Islet of Langerhans (tissue), 1 donor: ENCODE measurements around the gene MTAP.

Experiments used
- FAIRE-seq: peaks from one replicate; lab custom pipeline; 2011; peaks lifted over from hg19 to GRCh38; lab: Jason Lieb, UNC

The MTAP gene

DNA sequence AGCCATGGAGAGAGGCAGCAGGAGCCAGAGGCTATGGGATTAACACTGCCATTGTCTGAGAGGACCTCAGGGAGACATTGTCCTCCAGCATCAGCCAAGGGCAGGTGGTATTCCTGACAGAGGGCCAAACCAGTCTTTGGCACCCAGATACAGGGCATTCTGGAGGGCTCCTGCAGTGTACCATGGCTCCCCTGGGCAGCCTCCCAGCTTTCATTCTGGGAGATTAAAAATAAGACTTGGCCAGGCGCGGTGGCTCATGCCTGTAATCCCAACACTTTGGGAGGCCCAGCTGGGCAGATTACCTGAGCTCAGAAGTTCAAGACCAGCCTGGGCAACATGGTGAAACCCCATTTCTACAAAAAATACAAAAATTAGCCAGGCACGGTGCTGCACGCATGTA is 4.2 kb downstream of the MTAP start:
- no peak for FAIRE-seq

DNA sequence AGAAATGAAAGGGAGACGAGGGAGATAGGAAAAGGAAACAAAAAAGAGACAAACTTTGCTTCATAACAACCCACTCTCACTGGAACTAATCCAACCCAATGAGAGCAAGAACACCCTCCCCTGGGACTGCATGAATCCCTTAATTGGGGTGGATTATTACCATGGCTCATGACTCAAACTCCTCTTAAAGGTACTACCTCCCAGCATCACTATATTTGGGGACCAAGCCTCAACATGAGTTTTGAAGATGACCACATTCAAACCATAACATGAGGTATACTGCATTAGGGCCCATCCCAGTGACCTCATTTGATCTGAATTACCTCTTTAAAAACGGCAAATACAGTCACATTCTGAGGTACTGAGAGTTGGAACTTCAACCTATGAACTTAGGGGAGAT is 8.0 kb downstream of the MTAP start:
- FAIRE-seq = no peak

DNA sequence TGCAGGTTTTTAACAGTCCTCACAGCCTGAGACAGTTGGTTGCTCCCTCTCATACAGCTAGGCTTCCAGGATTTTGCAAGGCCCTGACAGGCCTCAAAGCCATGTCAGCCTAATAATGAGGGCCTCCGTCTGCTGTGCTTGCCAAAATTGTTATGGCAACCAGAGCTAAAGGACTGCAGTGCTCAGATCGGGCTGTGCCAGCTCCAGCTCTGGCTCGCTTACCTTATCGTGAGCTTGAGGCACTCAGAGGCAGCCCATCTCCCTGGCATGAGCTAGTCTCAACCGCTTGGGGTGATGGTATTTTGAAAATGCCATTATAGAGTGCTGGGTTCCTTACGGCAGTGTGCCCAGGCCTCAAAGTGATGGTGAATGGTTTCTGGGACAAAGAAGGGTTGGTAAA is 8.4 kb downstream of the MTAP start:
- no peak for FAIRE-seq

DNA sequence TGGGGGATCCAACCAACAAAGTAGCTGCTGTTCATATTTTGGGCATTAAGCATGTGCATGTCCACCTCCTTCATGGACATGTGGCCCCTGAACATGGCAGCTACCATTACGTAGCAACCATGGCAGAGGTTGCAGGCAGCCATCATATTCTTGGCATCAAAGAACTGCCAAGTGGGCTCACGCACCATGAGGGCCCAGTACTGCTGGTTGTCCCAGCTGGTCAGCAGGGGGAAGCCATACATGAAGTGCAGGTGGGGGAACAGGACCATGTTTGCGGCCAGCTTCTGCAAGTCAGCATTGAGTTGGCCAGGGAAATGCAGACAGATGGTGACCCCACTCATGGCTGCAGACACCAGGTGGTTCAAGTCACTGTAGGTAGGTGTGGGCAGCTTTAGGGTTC is 9.5 kb downstream of the MTAP start:
- FAIRE-seq = no peak

DNA sequence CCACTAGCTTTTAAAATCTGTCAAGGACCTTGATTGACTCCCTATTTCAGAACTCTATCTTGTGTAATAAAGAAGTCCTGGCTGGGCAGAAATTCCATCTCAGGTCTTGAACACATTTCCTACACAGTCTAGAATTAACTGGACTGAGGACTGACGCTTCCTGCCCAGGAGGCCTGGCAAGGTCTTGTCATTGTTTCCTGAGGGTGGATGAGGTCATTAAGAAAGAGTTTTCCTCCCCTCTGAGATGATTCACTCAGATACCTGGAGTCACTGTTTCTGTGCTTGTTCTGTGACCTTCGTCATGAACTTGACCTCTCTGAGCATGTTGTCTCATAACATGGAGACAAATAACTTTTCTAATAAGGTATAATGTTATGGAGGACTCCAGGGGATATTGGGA is 10.0 kb downstream of the MTAP start:
- FAIRE-seq = no peak

DNA sequence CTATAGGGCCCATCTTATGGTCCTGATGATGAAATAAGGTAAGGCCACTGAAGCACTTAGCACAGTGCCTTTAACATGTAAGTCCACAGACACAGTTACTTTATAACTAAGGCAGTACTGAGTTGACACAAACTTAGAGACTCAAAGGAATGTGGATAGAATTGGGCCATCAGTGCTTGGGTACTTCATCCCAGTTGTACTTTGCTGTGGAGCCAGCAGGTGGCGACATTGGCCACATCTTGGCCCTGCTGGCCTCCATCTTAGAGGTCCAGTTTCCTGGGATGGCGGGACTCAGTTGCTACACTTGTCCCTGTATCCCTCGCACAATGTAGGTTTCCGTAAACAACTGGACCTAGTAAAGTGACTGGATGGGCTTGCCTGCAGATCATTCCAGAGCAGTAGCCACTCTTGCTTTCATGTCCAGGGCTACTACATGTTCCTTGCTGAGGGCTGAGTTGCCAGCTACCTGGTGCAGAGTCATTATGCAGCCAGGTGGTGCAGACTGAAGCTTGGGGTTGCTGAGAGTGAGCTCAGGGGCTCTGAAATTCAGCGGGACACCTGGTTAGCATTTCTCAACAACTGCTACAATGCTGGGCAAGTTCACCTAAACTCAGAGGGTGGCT is 10.6 kb downstream of the MTAP start:
- FAIRE-seq = no peak

DNA sequence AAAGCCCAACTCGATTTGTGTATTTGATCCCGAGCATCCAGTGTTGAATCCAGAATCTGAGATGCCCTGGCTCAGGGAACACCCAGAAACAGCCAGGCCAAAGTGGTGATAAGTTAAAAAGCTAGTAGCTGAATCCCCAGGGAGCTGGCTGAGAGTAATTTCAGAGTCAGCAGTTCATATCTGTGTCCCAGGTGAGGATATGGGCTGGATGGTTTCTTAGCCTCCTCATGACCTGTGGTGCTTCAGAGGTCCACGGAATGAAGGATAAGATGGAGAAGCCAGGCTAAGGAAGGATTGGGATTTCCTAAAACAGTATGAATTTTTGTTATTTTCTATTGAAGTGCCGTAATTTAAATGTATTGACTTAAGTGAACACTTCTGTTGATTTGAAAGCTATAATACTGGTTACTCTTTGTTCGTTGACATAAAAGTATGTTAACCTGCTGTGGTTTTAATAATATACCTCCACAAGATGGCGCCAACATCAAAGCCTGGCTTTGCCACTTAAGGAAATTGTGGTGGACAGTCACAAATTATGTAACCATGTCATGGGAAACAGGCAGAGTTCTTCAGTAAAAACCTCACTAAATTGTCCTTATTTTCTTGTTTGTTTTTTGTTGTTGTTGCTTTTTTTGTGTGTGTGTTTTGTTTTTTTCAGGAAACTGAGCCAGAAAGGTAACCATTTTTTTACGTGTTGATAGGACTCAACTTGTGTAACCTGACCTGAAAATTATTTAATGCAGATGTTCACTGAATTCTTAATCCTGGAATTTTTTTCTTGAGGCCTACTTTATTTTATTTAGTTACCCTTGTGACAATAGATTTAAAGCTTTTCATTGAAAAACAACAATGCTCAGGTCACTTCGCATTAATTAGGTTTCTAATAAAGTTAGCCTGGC is 11.4 kb downstream of the MTAP start:
- peak; percentile 97 for FAIRE-seq

DNA sequence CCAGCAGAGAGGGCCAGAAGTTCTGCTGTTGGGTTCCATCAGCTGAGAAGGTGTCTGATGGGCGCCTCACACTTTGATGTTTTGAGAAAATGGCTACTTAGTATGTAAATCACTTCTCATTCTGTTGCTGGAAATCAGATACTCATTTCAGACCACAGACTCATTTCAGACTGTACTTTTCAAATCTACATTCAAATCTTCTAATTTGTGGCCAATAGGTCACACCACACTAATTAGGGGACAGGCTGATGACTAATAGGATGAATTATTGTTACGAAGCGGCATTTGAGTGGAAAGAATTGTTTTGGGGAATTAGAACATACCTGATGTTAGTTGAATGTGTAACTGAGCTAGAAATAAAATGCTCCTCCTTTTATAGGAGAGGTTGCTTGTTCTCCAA is 13.2 kb downstream of the MTAP start:
- no peak for FAIRE-seq

DNA sequence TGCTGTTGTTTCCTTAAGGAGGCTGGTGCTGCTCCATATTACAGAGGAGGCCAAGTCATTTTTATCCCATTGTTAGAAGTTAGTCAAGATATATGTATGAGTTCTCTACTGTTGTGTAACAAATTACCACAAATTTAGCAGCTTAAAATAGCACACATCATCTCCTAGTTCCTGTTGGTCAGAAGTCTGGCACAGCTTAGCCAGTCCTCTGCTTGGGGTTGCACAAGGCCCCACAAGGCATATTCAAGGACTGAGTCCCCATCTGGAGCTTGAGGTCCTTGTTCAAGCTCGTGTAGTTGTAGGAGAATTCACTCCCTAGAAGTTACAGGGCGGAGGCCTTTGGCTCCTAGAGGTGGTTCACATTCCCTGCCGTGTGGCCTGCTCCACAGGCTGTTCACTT is 14.7 kb downstream of the MTAP start:
- no peak for FAIRE-seq

DNA sequence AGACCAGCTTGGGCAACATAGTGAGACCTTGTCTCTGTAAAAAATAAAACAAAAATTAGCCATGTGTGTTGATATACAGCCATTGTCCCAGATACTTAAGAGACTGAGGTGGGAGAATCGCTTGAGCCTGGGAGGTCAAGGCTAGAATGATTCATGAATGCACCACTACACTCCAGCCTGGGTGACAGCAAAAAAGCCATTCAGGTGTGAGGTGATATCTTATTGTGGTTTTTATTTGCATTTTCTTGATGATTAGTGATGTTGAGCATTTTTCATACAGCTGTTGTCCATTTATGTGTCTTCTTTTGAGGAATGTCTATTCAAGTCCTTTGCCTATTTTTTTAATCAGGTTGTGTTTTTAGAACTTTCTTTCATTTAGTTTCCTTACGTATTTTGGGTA is 23.2 kb downstream of the MTAP start:
- FAIRE-seq = no peak

DNA sequence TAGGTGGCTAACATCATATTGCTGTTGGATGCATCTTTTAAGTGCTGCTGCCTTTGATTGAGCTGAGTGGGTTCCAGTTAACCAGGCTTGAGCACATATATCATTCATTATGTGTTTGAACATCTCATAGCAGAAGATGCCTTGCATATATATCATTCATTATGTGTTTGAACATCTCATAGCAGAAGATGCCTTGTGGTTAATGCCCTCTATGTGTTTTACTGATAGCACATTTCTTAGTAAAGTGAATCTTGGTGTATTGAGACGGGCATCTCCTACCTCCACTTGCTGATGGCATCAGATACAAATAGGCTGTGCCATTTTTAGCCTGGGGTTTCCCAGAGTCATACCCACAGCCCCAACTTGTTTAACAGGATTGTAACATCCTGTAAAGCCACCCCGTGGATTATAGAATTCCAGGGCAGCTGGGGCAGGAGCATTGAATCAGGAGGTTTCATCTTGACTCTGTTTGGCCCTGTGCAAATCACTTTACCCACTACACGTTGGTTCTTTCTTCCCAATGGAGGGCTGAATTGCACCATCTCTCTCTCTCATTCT is 26.5 kb downstream of the MTAP start:
- no peak for FAIRE-seq

DNA sequence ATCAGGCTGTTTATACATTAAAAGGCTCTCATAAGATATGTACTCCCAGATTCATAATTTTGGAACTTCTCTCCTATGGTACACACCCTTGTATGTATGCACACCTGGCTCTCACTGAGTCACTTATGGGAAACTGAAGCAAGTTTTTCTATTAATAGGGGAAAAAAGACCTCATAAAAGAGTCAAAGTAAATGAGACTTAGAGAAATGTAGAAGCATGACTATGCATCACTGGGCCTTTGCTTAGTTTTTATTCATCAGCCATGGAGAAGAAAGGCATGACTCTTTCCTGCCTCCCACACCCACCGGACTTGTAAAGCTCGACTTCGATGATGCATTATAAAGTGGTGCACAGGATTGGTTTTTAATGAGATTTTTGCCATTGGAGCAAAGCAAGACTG is 28.2 kb downstream of the MTAP start:
- FAIRE-seq = no peak

DNA sequence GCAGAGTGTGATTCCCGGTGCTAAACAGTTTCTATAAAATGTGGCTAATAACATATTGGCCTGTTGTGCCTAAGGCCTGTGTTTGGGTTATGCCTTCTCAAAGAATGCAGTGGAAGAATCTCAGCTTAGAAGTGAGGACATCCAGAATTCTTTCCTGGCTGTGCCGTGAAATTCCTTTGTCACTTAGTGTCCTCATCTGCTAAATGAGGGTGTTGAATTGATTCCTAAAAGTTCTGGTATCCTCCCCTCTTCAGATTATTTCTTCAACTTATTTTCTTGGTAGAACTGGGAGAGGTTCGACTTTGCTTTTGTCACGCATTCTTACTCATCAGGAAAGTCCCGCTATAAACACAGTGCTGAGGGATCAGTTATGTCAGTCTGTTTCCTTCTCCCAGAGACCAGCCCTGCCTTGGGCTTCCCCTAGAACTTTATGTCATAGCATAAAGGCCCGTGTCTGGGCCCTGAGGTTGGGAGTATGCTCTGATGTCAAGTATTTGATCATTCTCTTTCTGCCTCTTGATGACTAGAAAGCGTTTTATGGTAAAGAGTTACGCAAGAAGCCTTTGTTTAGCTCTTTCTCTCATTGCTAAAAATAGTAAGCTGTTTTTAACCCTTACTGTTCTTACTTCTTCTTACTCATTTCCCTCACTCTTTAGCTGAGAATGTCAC is 29.5 kb downstream of the MTAP start:
- FAIRE-seq = no peak

DNA sequence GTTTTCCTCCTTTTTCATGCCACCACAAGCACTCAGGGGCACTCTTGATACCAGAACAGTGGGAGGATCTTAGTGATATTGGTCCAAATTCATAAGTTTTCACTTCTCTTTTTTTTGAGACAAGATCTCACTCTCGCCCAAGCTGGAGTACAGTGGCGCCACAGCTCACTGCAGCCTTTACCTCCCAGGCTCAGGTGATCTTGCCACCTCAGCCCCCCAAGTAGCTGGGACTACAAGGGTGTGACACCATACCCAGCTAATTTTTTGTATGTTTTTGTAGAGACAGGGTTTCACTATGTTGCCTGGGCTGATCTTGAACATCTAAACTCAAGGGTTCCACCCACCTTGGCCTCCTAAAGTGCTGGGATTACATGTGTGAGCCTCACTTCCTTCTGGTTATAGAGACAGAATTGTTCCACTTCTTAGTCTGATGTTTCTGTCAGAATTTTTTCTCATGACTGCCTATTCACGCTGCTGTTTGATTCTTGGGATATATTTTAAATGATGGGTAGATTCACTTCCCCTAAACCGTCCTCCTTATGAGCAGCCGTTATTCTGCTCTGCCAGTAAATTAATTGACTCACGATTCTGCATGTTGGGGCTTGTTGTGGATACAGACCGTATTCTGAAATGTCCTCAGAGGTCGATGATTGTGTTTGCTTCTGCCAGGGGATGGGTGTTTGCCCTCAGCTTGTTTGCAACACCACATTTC is 30.8 kb downstream of the MTAP start:
- FAIRE-seq = no peak

DNA sequence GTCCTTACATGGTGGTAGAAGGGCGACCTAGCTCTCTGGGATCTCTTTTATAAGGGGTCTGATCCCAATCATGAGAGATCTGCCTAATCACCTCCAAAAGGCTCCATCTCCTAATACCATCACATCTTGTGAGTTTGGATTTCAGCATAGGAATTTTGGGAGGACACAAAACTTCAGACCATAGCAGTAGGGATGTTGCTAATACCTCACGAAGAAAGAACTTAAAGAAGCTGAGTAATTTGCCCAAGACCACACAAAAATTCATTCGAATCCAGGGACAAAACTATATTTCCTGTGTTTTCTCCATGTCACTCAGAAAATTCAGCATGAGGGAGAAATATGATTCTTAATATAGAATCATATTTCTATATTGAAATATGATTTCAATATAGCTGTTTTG is 32.7 kb downstream of the MTAP start:
- no peak for FAIRE-seq

DNA sequence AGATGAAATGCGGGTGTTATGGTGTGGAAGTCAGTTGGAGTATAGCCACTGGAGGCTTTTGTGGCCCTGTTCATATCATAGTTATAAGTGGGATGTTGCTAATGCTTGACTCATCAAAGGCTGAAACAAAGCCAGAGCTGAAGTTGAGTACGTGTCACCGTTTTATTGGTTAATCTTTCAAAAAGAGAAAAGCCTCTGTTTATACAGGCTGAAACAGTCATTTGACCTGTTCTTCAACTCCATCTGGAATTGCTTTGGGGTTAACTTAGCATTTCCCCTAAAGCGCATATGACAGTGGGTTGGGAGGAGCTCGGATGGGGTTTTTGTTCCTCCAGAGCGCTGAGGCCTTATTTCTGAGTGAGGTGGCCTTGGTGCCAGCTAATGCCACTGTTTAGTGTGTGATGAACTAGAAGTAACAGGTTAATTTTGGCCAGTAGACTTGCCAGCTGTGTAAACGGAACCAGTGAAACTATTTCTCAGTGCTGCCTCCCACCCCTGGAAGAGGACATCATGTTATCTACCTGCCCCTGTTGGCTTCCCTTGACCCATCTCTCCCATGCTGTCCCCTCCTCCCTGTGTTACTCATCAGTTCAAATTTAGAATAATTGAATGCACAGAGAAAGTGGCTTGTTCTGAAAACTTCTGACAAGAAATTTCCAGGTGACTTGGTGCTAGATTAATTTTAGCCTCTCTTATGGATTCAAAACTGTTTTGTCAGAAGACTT is 34.2 kb downstream of the MTAP start:
- FAIRE-seq = no peak

DNA sequence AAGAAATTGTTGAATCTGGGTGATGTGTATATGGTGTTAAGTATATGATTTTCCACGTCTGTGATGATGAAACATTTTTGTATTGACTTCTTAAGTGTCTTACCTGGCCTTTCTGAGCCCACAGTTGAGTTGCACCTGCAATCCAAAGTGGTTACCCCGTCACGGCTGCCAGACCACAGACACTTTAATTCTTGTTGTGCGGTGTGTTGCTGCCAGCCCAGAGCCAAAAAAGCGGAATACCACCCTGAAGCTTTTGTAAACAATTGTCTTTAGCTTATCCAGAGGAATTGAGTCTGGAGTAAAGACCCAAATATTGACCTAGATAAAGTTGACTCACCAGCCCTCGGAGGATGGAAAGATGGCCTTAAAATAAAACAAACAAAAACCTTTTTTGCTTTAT is 35.1 kb downstream of the MTAP start:
- no peak for FAIRE-seq

DNA sequence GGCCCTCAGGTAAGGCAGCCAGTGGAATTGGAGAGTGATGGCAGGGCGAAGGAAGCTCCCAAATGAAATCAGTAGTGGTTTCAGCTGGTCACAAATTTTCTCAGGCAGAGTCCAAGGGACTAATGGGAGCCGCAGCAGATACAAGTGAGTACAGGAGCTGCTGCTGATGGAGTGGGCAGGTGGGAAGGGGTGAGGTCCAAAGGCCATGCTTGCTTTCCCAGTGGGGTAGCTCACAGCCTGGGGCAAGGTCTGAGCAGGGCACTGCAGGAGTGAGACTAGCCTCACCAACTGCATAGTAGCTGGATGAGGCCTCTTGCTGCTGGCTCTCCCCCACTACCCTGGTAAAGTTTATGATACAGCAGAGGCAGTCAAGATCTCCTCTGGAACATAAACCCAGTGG is 38.2 kb downstream of the MTAP start:
- no peak for FAIRE-seq

DNA sequence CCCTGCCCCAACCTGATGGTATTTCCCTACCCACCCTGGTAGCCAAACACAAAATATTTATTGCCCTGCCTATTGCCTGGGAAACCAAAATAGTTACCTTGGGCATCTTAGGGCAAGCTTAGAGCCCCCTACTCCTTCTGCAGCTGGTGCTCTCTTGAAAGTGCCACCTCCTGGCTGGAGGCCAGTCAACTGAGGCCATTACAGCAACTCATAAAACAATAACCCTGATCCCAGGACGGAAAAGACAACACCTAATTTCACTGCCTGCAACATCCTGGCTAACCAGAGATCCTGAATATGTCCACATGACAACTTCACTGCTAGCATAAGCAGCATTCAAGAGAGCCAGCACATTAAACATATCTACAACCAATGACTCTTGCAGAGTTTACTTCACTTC is 38.7 kb downstream of the MTAP start:
- no peak for FAIRE-seq

DNA sequence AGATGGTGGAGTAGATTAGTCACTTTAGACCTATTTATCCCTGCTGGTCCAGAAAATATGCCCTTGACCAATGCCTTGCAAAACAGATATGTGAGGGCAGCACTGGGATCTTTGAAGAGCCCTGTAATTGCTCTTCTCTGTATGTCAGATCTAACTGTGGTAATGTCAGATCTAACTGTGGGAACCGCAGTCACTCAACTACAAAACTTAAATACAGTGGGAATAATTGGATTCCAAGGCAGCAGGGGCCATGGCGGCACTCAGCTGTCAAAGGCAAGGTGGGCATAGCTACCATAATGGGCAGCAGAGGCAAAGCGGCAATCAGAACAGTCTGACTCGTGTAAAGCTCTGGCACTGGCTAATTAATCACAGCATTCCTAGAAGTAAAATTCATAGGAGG is 46.2 kb downstream of the MTAP start:
- no peak for FAIRE-seq

DNA sequence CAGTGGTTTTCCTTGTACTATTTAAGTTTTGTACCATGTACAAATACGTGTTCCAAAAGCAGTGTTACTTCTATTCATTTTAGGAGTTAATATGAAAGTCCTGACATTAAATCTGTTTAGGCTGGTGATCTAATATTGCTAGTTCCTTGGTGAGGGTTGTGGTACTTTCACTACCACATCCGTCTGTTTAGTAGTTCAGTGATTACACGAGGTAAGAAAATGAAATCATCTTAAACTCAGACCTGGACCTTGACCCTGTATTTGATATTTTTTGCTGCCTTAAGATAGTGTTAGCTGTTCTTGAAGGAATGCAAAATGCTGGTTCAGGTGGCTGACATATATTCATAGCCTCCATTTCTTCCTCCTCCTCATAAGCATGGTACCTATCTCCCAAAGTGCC is 50.3 kb downstream of the MTAP start:
- no peak for FAIRE-seq

DNA sequence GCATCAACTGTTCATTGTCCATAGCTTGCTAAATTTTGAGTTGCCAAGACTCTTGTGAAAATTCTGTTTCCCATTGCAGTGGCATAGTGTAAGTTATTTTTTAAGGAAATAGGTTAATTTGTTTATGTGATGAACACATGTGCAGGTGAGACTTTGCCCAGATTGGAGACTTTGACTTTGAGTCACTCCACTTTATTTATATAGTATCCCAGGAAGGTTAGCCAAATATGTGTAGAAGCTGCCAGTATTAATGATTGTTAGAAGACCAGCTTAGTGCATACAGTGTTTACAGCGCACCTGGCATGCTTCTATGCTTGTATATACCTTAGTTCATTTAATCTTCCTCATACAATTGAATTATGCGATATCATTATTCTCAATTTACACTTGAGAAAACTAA is 51.0 kb downstream of the MTAP start:
- FAIRE-seq = no peak
